GM19452 (cell line): ENCODE measurements around the gene GPS1.

Source experiments
- ATAC-seq: cut with Tn5 transposase; IDR thresholded peaks from one replicate; pipeline ENCODE4 v1.9.1; 2021; ENCODE audit not compliant: unreplicated experiment

Gene GPS1

DNA sequence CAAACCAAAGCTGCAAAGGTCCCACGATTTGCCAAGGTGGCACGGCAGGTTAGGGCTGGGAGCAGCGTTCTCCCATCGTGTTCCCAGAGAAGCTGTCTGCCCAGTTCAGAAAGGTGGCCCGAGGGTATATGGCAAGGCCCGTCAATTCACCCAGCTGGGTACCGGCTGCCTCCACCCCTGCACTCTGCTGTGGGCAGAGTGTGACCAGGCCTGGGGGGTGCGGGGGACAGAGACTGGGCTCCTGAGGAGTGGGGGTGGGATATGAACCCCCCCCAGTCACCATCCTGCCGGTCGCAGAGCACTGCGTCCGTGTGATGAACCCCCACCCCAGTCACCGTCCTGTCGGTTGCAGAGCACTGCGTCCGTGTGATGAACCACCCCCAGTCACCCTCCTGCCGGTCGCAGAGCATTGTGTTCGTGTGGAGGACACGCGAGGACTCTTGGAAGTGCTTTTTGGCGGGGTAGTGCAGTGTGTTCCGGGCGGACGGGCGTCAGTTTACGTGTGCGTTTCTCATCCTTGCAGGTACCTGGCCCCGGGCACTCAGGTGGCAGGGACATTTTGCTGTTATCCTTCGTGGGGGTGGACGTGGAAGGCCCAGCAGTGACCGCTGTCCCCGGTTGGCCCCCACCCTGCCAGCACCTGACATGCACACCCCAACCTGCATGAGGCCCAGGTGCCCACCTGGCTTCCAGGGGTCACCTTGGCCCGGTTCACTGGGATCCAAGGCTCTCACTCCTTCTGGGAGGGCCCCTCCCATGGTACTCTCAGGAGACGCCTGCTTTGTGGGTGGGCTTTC lies 49.0 kb downstream of the GPS1 start:
- no peak for ATAC-seq

DNA sequence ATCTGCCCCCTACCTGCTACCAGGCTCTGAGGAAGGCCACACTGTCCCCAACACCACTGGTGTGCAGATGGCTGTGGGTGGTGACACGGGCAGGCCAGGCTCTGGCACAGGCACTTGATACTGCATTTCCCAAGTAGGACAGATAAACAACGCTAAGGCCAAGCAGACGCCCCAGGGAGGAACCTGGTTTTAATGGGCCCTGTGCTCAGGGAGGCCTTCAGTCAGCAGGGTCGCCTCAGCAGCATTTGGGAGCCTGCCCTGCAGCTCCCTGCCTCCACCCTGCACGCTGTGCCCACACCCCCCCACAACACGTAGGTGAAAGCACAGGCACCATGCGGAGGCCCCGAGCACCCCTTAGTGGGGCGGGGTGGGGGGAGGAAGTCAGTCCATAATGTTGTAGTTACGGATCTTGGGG lies 49.6 kb downstream of the GPS1 start:
- ATAC-seq, result no peak

DNA sequence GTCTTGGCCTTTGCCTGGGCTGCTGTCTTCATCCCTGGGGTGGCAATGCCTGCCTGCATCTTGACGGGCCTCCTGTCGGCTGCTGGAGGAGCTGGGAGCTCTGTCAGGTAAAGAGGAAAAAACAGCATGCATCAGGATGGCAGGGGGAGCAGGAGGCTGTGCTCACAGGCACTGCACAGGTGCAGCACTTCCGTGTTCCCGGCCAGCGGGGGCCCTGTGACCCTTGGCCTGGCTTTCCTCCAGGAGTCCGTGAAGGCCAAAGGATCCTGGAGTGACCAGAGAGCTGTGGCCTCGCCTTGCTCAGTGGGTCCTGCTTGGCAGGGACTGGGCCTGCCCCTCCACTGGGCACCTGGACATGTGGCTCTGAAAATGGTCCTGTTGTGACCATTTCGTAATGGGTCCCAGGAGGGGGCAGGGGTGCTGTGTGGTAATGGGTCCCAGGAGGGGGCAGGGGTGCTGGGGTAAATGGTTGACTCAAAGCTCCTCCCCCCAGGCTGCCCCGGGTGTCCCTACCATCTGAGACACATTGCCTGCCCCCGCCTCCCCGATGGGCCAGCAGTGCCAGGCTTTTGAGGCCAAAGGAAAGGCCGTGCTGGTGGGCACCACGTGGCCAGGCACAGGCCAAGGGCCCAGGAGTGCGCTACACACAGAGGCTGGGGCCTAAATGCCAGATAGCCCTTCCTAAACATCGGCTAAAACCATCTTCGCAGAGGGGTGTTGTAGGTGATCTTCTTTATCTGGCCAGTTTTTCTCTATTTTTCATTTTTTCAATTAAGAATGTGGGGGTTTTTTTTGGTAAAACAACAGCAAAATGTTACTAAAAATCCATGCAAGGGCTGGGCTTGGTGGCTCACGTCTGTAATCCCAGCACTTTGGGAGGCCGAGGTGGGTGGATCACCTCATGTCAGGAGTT lies 50.3 kb downstream of the GPS1 start:
- ATAC-seq, result no peak

DNA sequence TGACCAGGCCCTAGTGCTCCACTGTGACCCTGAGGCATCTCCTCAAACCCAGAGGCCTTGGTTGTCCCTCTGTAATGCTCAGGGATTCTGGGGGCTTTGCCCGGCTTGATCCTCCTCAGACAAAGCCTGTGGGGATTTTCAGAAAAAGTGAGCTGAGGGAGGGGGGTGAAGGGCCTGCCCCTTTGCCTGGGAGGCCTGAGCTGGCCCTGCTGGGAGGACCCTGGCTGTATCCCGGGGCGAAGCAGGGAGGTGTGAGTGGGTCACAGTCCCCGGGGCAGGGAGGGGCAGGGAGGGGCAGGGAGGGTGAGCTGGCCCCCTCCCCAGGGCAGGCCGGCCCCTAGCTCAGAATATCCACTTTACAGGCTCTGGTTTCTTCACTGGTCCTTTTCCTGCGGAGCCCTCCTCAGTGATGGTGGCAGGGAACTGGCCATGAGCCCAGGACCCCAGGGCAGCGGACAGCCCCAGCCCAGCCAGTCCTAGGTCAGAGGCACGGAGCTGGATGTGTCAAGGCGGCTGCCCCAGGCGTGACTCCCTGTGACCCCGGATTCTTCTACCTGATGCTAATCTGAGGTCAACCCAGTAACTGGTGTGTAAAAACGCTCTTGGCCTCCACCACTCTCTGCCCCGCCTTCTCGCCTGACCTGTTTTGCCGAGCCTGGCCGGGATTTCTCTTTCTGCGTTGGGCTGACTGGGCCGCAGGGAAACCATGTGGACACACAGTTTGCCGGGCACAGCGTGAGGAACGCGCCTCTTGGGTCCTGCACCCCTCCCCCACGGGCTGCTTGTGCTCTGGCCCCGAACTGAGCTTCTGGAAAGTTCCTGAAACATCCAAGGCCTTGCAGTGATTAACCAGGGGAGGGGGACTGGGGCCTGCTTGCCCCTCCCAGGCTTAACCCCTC lies 52.1 kb downstream of the GPS1 start:
- ATAC-seq, result no peak

DNA sequence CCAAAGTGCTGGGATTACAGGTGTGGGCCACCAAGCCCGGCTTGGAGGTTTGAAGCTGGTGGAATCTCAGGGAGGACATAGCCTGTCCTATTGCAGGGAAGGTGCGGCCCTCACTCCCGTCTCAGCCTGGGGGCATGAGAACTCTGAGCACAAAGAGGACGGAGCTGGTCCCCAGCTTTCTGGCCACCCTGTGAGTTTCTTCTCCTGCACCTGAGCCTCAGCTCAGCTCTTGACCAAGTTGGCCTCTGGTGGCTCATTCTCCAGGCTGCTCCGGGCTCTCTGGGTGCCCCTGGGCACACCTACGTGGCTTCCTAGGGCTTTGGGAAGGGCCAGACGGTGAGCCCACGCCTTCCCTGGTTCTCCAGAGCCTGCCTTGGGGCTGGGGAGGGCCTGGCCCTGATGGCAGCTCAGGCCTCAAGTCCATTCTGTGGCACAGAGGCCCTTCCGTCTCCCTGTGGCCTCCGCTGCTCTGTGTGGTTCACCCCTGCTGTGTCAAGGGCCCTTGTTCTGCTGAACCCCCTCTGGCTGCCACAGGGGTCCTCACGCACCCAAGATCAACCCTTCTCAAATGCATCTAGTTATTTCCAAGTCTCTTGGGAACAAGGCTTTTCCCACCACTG lies 53.2 kb downstream of the GPS1 start:
- ATAC-seq, result no peak

DNA sequence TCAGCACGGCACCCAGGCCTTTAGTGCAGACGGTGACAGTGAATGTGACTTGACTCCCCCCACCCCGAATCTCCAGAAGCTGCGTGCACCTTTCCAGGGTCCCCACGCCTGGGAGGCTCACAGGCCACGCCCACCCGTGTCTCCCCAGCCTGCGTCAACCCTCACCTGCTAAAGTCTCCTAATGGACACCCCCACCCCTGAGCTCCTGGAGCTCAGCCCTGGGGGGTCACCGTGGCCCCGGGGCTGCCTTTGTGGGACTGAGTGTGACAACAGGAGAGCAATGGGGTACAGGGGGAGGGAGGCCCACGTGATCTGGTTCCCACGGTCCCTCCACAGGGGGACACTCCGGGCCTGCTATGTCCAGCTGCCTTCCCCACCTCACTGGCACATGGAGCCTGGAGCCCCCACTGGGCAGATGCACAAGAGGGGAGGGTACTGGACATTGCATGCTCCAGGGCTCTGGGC lies 53.8 kb downstream of the GPS1 start:
- no peak for ATAC-seq

DNA sequence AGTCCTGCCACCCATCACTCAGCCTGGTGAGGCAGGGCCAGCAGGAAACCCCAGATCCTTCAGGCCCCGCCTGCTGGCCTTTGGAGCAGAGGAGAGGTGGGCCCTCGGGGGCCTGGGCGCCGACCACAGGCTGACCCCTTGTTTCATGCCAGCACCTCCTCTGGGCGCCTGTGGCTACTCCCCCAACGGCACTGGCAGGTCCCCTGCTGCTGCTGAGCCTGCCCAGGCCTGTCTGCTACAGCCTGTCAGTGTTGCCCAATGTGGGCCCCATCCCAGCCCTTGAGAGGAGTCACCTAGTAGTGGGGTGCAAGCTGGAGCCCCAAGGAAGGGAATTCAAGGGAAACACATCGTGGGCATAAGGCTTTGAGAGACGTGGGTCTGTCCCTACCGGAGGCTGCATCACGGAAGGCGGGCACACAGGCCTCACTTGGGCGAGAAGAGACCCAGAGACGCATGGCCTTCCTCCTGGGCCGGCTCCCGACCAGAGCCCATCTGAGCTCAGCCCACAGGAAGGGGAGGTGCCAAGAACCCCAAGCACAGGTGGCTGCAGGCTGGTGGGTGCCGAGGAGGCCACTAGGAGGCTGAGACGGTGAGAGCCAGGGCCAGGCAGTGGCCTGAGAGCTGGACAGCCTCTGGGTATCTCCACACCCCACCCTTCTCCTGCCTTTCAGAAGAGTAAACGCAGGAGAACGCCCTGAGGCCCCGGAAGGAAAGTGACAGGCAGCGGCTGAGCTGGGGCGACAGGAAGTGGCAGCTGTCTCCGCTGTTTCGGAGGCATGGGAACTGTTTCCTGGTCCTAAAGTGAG lies 54.4 kb downstream of the GPS1 start:
- ATAC-seq, result peak; percentile 83

DNA sequence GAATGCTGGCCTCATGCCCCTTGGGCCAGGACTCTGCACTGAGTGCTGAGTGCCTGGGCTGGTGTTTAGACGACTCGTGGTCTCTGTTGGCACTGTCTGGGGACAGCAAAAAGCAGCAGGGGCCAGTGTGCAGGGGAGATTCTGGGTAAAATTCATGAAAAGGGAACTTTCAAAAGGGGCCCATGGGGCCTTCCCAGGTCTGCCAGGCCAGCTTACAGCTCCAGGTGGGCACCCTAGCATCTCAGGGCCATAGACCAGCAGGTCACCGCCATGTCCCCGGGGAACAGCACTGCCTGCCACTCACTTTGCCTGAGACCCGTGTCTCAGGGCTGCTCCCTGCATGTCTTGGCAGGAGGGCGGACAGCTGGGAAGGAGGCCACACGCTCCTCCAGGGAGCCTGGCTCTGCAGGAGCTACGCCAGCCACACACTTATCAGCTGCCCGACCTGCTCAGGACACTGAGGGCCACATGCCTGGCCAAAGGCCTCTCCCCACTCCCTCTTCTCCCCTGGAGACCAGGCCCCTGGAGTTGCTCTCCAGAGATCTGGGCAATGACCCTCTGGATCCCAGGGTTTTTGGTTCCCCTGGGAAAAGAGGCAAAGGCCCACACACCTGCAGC lies 55.1 kb downstream of the GPS1 start:
- no peak for ATAC-seq
